Measurements from ENCODE around the gene C11orf91.
"Not testable (repeated sequence)": the region's sequence is repeated elsewhere in the genome, so short reads cannot be mapped to it uniquely, and the experiment has no call there.

The C11orf91 gene

GRCh38 chr11:33687733-33688479, 12.7 kb downstream of the C11orf91 start:
- H3K4me3 ChIP-seq (ENCODE audit: control insufficient read depth, low read depth, low read length): no peak overlapping the region
- DNase-seq (ENCODE audit: low read depth): peak; percentile 81
- TF ChIP-seq CTCF (conservative IDR thresholded peaks at IDR 0.05; ENCODE audit: control insufficient read depth, insufficient read depth, low read depth, low read length): peak; percentile 90

GRCh38 chr11:33685082-33685481, 15.5 kb downstream of the C11orf91 start:
- TF ChIP-seq CTCF (conservative IDR thresholded peaks at IDR 0.05; ENCODE audit: control insufficient read depth, insufficient read depth, low read depth, low read length): no peak
- DNase-seq (ENCODE audit: low read depth): peak; percentile 79

GRCh38 chr11:33684003-33684706, 16.5 kb downstream of the C11orf91 start:
- H3K4me3 ChIP-seq (ENCODE audit: control insufficient read depth, low read depth, low read length): no peak overlapping the region
- no peak for TF ChIP-seq CTCF (conservative IDR thresholded peaks at IDR 0.05; ENCODE audit: control insufficient read depth, insufficient read depth, low read depth, low read length)
- DNase-seq (ENCODE audit: low read depth): no peak

More at GRCh38 chr11:33685082-33685481, 15.5 kb downstream of the C11orf91 start:
- H3K4me3 ChIP-seq (ENCODE audit: control insufficient read depth, low read depth, low read length): no peak overlapping the region

- no peak for DNase-seq (ENCODE audit: low read depth)
- H3K4me3 ChIP-seq (ENCODE audit: control insufficient read depth, low read depth, low read length): no peak overlapping the region
- TF ChIP-seq CTCF (conservative IDR thresholded peaks at IDR 0.05; ENCODE audit: control insufficient read depth, insufficient read depth, low read depth, low read length): no peak
Measured at GRCh38 chr11:33682446-33682845, 18.2 kb downstream of the C11orf91 start.

- no peak for DNase-seq (ENCODE audit: low read depth)
- no peak for TF ChIP-seq CTCF (conservative IDR thresholded peaks at IDR 0.05; ENCODE audit: control insufficient read depth, insufficient read depth, low read depth, low read length)
- no peak overlapping the region for H3K4me3 ChIP-seq (ENCODE audit: control insufficient read depth, low read depth, low read length)
Measured at GRCh38 chr11:33682019-33682418, 18.6 kb downstream of the C11orf91 start.

- DNase-seq (ENCODE audit: low read depth); H3K4me3 ChIP-seq (ENCODE audit: control insufficient read depth, low read depth, low read length): not testable (repeated sequence)
Measured at GRCh38 chr11:33678616-33679015, 22.0 kb downstream of the C11orf91 start.

- peak; percentile 75 for DNase-seq (ENCODE audit: low read depth)
- H3K4me3 ChIP-seq (ENCODE audit: control insufficient read depth, low read depth, low read length): no peak overlapping the region
- no peak for TF ChIP-seq CTCF (conservative IDR thresholded peaks at IDR 0.05; ENCODE audit: control insufficient read depth, insufficient read depth, low read depth, low read length)
Measured at GRCh38 chr11:33674035-33674814, 26.4 kb downstream of the C11orf91 start.

All from fibroblast of mammary gland (primary cell).